Lower lobe of right lung (tissue), 2 donors: ENCODE data around the gene BCL2L13. TPM values are rescaled to one million over a fixed set of nuclear protein-coding genes. Genes with fewer than 3 reads are reported as not detected.

Source experiments
- ATAC-seq, 2 donors: fragments of 200-7000 bp; cut with Tn5 transposase; one replicate each; pipeline ENCODE4 v1.9.1; 2020 to 2022; ENCODE audit warnings: mild to moderate bottlenecking in 2 of 2, moderate library complexity in 2 of 2
- DNase-seq: peaks from one replicate; pipeline ENCODE4 v3.0.0-alpha.2; 2020
- H3K27ac ChIP-seq: fragments of 200-600 bp; one replicate; pipeline ENCODE4 v1.8.0; 2022
- H3K27me3 ChIP-seq: fragments of 200-600 bp; one replicate; pipeline ENCODE4 v1.8.0; 2022; ENCODE audit warnings: low read depth
- H3K36me3 ChIP-seq: fragments of 200-600 bp; one replicate; pipeline ENCODE4 v1.8.0; 2022; ENCODE audit warnings: mild to moderate bottlenecking
- H3K4me1 ChIP-seq: fragments of 200-600 bp; one replicate; pipeline ENCODE4 v1.8.0; 2022
- H3K4me3 ChIP-seq: fragments of 200-600 bp; one replicate; pipeline ENCODE4 v1.8.0; 2022; ENCODE audit warnings: mild to moderate bottlenecking
- H3K9me3 ChIP-seq: fragments of 200-600 bp; one replicate; pipeline ENCODE4 v1.8.0; 2022
- intact Hi-C: fragments of 100-400 bp; cut with DNase I; formaldehyde crosslinking; loops from one replicate; pipeline ENCODE4 v1.11.0; 2022
- total RNA-seq: library from RNA; stranded (reverse); fragmentation: NEBNext Ultra II Directional; extraction: Animal tissue kit (Norgen Biotek cat#: 25700); gene quantifications from one replicate; pipeline ENCODE4 v1.2.1, GENCODE V29; 2021
- TF ChIP-seq, protein P1 (sequence below): fragments of 200-600 bp; IDR thresholded peaks from one replicate; pipeline ENCODE4 v1.8.0; 2022; ENCODE audit warnings: antibody characterized with exemption, mild to moderate bottlenecking
- donor health status: DM: no; HTN: yes; CAD: no; lungs with severe emphysema.

BCL2L13 gene
- total RNA-seq, 1 donor from 2014 or later, result 41.2 TPM

- TF ChIP-seq, protein P1, sequence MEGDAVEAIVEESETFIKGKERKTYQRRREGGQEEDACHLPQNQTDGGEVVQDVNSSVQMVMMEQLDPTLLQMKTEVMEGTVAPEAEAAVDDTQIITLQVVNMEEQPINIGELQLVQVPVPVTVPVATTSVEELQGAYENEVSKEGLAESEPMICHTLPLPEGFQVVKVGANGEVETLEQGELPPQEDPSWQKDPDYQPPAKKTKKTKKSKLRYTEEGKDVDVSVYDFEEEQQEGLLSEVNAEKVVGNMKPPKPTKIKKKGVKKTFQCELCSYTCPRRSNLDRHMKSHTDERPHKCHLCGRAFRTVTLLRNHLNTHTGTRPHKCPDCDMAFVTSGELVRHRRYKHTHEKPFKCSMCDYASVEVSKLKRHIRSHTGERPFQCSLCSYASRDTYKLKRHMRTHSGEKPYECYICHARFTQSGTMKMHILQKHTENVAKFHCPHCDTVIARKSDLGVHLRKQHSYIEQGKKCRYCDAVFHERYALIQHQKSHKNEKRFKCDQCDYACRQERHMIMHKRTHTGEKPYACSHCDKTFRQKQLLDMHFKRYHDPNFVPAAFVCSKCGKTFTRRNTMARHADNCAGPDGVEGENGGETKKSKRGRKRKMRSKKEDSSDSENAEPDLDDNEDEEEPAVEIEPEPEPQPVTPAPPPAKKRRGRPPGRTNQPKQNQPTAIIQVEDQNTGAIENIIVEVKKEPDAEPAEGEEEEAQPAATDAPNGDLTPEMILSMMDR, result no peak
- ATAC-seq, result no peak
- Histone ChIP-seq H3K36me3 (peaks cover 95% of the 10 kb centered on the region), H3K4me3 (no peak overlapping the region), H3K27ac (no peak overlapping the region), H3K9me3 (no peaks in the 10 kb centered on the region), H3K4me1 (no peaks in the 10 kb centered on the region), H3K27me3 (no peaks in the 10 kb centered on the region)
- intact Hi-C loops, result no loop called here
- DNase-seq, result no peak
Observed at GRCh38 chr22:17597217-17597616, 41.3 kb upstream of the BCL2L13 start.

DNA sequence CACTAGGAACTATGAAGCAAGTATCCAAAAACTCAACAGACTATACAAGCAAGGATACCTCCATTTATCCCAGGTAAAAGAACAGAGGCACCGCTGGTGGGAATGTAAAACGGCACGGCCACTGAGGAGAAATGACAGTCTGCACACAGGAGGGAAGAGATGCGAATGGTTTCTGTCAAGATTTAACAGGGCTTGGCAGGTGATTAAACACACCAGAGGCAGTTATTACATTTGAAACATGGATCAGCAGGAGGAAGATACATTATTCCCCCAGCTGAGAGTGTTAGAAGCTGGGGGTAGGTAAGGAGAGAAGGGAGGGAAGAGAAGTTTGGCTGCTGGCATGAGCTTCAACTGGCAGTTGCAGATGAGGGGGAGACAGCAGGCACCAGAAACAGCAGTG is 40.2 kb upstream of the BCL2L13 start:
- no peak for ATAC-seq
- TF ChIP-seq, protein P1, result no peak
- Histone ChIP-seq H3K27ac (no peak overlapping the region), H3K36me3 (peaks cover 91% of the 10 kb centered on the region), H3K9me3 (no peaks in the 10 kb centered on the region), H3K4me1 (no peaks in the 10 kb centered on the region), H3K4me3 (no peak overlapping the region), H3K27me3 (no peaks in the 10 kb centered on the region)
- DNase-seq, result no peak
- intact Hi-C loops, result no loop called here

- intact Hi-C loops, result no loop called here
- Histone ChIP-seq H3K4me1 (no peaks in the 10 kb centered on the region), H3K27ac (no peak overlapping the region), H3K4me3 (no peak overlapping the region), H3K9me3 (no peaks in the 10 kb centered on the region), H3K36me3 (peaks cover 80% of the 10 kb centered on the region), H3K27me3 (no peaks in the 10 kb centered on the region)
- ATAC-seq, result no peak
- TF ChIP-seq, protein P1, result no peak
- DNase-seq, result no peak
Observed at GRCh38 chr22:17601031-17601430, 37.5 kb upstream of the BCL2L13 start.

- Histone ChIP-seq H3K27ac (no peak overlapping the region), H3K4me3 (no peak overlapping the region), H3K36me3 (peaks cover 78% of the 10 kb centered on the region), H3K27me3 (no peaks in the 10 kb centered on the region), H3K9me3 (no peaks in the 10 kb centered on the region), H3K4me1 (no peaks in the 10 kb centered on the region)
- TF ChIP-seq, protein P1, result no peak
- ATAC-seq, result no peak
- intact Hi-C loops, result no loop called here
- DNase-seq, result no peak
Observed at GRCh38 chr22:17603668-17604067, 34.9 kb upstream of the BCL2L13 start.

- intact Hi-C loops, result no loop called here
- ATAC-seq (no peak), DNase-seq (no peak)
- H3K9me3 ChIP-seq, result no peaks in the 10 kb centered on the region
- peaks cover 71% of the 10 kb centered on the region for H3K36me3 ChIP-seq
- H3K4me3 ChIP-seq, result no peak overlapping the region
- no peaks in the 10 kb centered on the region for H3K27me3 ChIP-seq
- TF ChIP-seq, protein P1, result no peak
- H3K27ac ChIP-seq, result no peak overlapping the region
- H3K4me1 ChIP-seq, result no peaks in the 10 kb centered on the region
Observed at GRCh38 chr22:17606496-17606895, 32.1 kb upstream of the BCL2L13 start.
